Astrocyte of the cerebellum (primary cell): ENCODE results near the gene AGAP1.

Experiments used
- DNase-seq: peaks from one replicate; pipeline ENCODE4 v3.0.0-alpha.2; 2011; ENCODE audit warnings: low read depth
- H3K4me3 ChIP-seq: 2 replicates; pipeline ENCODE4 v1.5.1; 2011; ENCODE audit warnings: mild to moderate bottlenecking, low read depth, low read length, moderate library complexity
- in situ Hi-C: cut with HindIII; loops from 2 replicates; pipeline ENCODE4 v1.10.0; 2017; ENCODE audit warnings: low sequenced_read_pairs
- TF ChIP-seq, protein P1 (sequence below): IDR thresholded peaks from 2 replicates; pipeline ENCODE4 v1.5.1; 2012; ENCODE audit warnings: low read length, low read depth, moderate library complexity, mild to moderate bottlenecking; ENCODE audit errors: missing control alignments

AGAP1 gene

DNA sequence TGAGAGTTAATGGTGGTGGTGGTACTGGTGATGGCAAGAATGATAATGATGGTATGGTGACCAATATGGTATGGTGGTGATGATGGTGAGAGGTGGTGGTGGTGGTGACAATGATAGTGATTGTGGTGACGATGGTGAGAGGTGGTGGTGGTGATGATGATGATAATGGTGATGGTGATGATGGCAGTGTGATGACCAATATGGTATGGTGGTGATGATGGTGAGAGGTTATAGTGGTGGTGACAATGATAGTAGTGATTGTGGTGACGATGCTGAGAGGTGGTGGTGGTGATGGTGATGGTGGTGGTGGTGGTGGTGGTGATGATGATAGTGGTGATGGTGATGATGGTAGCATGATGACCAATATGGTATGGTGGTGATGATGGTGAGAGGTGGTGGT, 505.2 kb downstream of the AGAP1 start:
- H3K4me3 ChIP-seq: no peak overlapping the region
- TF ChIP-seq, protein P1, sequence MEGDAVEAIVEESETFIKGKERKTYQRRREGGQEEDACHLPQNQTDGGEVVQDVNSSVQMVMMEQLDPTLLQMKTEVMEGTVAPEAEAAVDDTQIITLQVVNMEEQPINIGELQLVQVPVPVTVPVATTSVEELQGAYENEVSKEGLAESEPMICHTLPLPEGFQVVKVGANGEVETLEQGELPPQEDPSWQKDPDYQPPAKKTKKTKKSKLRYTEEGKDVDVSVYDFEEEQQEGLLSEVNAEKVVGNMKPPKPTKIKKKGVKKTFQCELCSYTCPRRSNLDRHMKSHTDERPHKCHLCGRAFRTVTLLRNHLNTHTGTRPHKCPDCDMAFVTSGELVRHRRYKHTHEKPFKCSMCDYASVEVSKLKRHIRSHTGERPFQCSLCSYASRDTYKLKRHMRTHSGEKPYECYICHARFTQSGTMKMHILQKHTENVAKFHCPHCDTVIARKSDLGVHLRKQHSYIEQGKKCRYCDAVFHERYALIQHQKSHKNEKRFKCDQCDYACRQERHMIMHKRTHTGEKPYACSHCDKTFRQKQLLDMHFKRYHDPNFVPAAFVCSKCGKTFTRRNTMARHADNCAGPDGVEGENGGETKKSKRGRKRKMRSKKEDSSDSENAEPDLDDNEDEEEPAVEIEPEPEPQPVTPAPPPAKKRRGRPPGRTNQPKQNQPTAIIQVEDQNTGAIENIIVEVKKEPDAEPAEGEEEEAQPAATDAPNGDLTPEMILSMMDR: no peak
- in situ Hi-C loops: no loop called here
- DNase-seq: no peak

- TF ChIP-seq, protein P1: no peak
- DNase-seq: no peak
- H3K4me3 ChIP-seq: no peak overlapping the region
- in situ Hi-C loops: no loop called here
These were observed 507.5 kb downstream of the AGAP1 start for GRCh38 chr2:236001166-236001828.

DNA sequence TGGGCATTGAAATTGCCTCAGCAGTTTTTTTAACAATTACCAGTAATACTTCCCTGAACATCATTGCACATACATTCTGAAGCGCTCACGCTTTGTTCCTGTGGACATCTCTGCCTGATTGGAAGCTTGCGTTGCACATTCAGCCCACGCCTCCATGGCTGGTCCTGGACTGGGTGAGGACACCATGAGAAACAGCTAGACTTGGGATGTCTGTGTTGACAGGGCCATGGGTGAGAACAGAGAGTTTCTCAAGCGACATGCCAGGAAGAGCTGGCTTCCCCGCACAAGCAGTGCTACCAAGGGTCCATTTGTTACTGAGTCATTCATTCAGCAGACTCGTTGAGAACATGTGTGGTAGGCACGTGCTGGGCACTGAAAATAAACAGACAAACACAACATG, 508.0 kb downstream of the AGAP1 start:
- no peak overlapping the region for H3K4me3 ChIP-seq
- DNase-seq: no peak
- in situ Hi-C loops: no loop called here
- TF ChIP-seq, protein P1: no peak

DNA sequence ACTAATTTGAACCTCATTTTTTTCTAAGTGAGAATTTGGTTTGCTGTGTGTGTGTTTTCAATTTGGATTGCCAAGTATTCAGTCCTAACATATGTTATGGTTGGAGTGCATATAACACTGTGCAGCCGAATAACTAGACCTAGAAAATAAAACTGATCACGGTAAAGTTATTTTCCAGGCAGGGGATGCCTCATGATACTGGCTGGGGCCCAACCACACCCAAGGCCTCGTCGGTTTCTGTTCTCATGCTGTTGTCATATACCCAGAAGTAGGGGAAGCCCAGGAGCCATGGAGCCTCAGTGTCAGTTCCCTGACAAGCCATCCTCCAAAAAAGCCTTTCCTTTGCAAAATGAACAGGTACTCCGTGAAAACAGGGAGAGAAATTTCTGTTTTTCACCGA, 514.2 kb downstream of the AGAP1 start:
- no peak for DNase-seq
- H3K4me3 ChIP-seq: no peak overlapping the region
- in situ Hi-C loops: no loop called here
- TF ChIP-seq, protein P1: no peak

DNA sequence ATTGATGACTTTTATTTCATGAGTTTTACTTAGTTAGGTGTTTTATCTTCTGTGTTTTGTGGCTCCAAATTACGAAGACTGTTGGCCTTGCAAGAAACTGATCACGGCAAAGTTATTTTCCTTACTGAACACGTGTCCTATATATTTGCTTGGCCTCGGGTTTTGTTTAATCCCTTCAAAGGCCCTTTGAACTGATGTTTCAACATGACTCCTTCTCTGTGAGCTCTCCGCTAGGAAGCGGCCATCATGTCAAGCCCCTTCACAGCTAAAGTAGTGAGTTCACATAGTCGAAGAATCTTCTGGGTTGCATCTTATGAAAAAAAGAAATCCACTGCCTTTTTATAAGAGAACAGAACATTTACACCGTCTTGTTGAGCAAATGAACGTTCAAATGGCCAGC, 515.0 kb downstream of the AGAP1 start:
- H3K4me3 ChIP-seq: no peak overlapping the region
- in situ Hi-C loops: no loop called here
- no peak for DNase-seq
- TF ChIP-seq, protein P1: no peak

- in situ Hi-C loops: no loop called here
- no peak for DNase-seq
- no peak overlapping the region for H3K4me3 ChIP-seq
- TF ChIP-seq, protein P1: no peak
These were observed 517.3 kb downstream of the AGAP1 start for GRCh38 chr2:236010920-236011685.
